Measurements from ENCODE around the gene SCN11A. TPM values are rescaled to one million over a fixed set of nuclear protein-coding genes. Genes with fewer than 3 reads are reported as not detected.

The SCN11A gene
- total RNA-seq, 1 experiment from 2014 or later, result not detected

DNA sequence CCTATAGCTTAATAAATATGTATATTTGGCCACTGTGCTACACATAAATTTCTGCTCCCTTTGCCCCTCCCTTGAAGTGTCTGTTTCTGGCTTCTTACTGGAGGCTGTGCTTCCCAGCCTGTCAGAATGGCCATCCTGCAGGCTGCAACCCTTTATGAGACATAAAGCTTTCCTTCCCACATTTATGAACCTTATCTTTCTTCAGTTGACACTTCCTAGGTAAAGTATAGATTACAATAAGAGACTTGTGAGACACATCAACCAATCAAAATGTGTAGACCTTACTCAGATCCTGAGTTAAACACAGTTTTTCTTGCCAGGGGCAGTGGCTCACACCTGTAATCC, 29.5 kb downstream of the SCN11A start:
- no peaks in the 10 kb centered on the region for H3K9me3 ChIP-seq (ENCODE audit: control insufficient read depth, insufficient read depth, low read depth, low read length)
- no peak overlapping the region for H3K27ac ChIP-seq (ENCODE audit: low read length)
- BruUV-seq (replicated peaks), result no TSS peak
- intact Hi-C loops (cut with micrococcal nuclease; ENCODE audit: unreplicated experiment) (no loop called here), in situ Hi-C loops (cut with HindIII; ENCODE audit: low pct_unique_long_range_greater_than_20kb, low sequenced_read_pairs) (no loop called here)
- H3K27me3 ChIP-seq (ENCODE audit: control insufficient read depth, insufficient read depth, low read length), result no peaks in the 10 kb centered on the region; the same call in 1 of the 2 replicates
- ChIA-PET CTCF (no interaction called here), POLR2A (no interaction called here)
- no peak for TF ChIP-seq CTCF (IDR thresholded peaks at IDR 0.05)
- no peak for TF ChIP-seq POLR2AphosphoS5 (IDR thresholded peaks at IDR 0.05; ENCODE audit: low read depth, low read length)
- TF ChIP-seq REST (IDR thresholded peaks at IDR 0.05; ENCODE audit: insufficient read depth in 1 of 2, low read depth in 2 of 2, low read length in 1 of 2), result no peak
- TF ChIP-seq SIN3A (IDR thresholded peaks at IDR 0.05; ENCODE audit: borderline replicate concordance, insufficient read depth, low read depth, low read length), result no peak
- no peak for TF ChIP-seq TCF7L2 (IDR thresholded peaks at IDR 0.05; ENCODE audit: low read depth, low read length)
- ATAC-seq (no peak), DNase-seq (ENCODE audit: low read depth, low spot score) (no peak)
- H3K4me3 ChIP-seq (ENCODE audit: low read depth in 2 of 2, low read length in 2 of 2), result no peak overlapping the region
- no peaks in the 10 kb centered on the region for H3K4me1 ChIP-seq (ENCODE audit: control insufficient read depth, insufficient read depth, low read length)
- H3K36me3 ChIP-seq (ENCODE audit: control insufficient read depth, insufficient read depth, low read length), result no peaks in the 10 kb centered on the region

DNA sequence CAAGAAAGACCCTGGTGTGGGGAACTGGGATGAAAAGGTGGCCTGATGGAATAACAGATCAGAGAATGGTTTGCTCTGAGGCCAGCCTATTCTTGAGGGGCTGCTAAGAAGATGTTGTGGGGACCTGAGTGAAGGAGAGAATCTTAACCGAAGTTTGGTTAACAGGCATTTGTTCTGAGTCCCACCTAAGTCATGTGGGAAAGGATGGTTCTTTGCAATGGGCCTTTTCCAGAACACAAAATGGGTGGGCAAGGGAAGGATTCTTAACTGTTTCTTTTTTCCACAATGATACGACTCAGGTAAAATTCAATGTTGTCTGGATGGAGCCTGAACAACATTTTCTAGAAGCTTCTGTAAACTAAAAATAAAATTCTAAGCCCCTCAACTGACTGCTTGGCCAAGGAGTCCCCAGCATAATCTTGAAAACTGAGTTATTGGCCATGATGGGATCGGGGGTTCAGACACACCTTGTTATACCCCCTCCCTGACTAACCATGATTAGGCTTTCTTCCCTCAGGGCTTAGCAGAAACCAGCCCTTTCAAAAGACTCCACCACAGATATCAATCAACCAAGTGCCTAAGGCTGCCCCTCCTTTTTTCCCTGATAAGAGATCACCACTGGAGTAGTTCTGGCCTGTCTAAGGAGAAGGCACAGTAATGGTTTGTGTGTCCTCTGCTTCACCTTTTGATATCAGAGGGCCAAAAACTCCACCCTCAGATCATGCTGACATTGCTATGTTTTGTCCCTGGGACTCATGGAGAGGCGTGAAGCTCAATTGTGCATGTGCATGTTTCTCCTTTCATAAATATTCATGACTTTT, 30.1 kb downstream of the SCN11A start:
- POLR2A ChIA-PET, result no interaction called here
- DNase-seq (ENCODE audit: low read depth, low spot score), result no peak
- Histone ChIP-seq H3K4me3 (ENCODE audit: low read depth in 2 of 2, low read length in 2 of 2) (no peak overlapping the region), H3K4me1 (ENCODE audit: control insufficient read depth, insufficient read depth, low read length) (no peaks in the 10 kb centered on the region), H3K27me3 (ENCODE audit: control insufficient read depth, insufficient read depth, low read length) (no peaks in the 10 kb centered on the region; the same call in 1 of the 2 replicates), H3K9me3 (ENCODE audit: control insufficient read depth, insufficient read depth, low read depth, low read length) (no peaks in the 10 kb centered on the region), H3K27ac (ENCODE audit: low read length) (no peak overlapping the region), H3K36me3 (ENCODE audit: control insufficient read depth, insufficient read depth, low read length) (no peaks in the 10 kb centered on the region)
- BruUV-seq (replicated peaks), result no TSS peak
- ATAC-seq, result no peak
- intact Hi-C loops (cut with micrococcal nuclease; ENCODE audit: unreplicated experiment), result no loop called here
- TF ChIP-seq CTCF (IDR thresholded peaks at IDR 0.05), result no peak
- no peak for TF ChIP-seq TCF7L2 (IDR thresholded peaks at IDR 0.05; ENCODE audit: low read depth, low read length)
- TF ChIP-seq REST (IDR thresholded peaks at IDR 0.05; ENCODE audit: insufficient read depth in 1 of 2, low read depth in 2 of 2, low read length in 1 of 2), result no peak
- no peak for TF ChIP-seq POLR2AphosphoS5 (IDR thresholded peaks at IDR 0.05; ENCODE audit: low read depth, low read length)
- TF ChIP-seq SIN3A (IDR thresholded peaks at IDR 0.05; ENCODE audit: borderline replicate concordance, insufficient read depth, low read depth, low read length), result no peak
- in situ Hi-C loops (cut with HindIII; ENCODE audit: low pct_unique_long_range_greater_than_20kb, low sequenced_read_pairs), result no loop called here
- CTCF ChIA-PET, result no interaction called here
